NCI-H1092 treated with DMSO at 0.1 percent for 48 hours (cell line): Measurements from ENCODE around the gene PCSK6.
"Not testable (repeated sequence)": the region's sequence is repeated elsewhere in the genome, so short reads cannot be mapped to it uniquely, and the experiment has no call there.

Experiments
- DNase-seq: peaks from one replicate; lab custom pipeline; 2025; lab: John Stamatoyannopoulos, UW

Gene PCSK6

DNA sequence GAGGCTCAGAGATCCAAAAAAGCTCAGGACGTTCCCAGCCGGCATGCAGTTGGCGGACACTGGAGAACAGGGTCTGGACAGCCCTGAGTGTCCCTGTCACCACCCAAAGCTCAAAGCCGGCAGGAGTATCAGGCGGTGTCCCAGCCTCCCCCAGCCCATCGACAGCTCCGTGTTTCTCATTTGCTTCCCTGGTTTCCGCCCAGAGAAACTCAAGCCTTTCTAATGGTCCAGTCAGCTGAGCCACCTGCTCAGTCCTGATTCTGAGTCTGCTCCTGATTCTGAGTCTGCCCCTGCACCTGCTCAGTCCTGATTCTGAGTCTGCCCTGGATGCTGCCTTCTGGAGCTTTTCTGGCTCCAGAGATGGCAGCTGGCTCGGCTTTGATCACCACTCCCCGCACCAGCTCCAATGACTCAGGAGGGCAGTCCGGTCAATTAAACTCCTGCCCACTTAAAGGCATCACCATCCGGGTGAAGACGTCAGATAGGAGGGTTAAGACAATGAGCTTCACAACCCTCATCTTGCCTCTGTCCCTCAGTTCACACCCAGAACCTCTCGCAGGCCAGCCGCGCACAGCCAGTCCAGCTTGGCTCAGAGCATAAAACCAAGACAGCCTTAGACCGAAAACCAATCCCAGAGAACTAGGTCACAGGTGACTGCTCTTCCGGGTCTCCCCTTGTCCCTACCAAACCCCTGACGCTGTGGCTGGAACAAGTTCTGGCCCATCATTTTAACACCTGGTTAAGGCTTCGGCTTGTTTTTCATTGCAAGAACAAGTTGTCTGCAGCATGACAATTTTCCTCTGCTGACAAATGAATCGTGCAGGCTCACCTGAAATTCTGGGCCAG is 6.8 kb downstream of the PCSK6 start:
- no peak for DNase-seq

DNA sequence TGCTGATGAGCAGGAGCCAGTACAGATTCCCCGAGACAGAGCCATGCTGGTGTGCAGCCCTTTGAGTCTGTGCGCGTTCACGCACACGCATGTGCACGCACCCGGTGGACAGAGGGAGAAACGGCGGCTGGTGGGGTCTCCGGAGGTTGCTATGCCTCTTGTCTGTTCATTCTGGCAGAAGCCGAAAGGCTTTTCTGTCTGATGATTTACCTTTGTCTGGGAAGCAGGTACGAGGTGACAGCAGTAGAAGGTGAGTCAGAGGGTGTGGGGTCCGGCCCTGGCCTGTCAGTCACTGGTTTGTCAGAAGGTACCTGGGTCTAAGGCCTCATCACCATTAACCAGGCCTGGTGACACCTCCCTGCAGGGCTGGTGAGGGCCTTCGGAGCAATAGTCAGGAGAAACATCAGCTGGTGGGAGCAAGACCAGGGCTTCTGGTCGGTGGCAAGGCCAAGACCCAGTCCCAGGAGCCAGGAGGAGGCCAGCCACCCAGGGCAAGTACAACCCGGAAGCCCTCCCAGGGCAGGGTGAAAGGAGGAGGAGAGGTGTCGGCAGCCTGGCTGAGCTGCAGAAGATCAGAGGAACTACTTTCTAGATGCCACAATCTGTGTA is 7.5 kb downstream of the PCSK6 start:
- DNase-seq = no peak

DNA sequence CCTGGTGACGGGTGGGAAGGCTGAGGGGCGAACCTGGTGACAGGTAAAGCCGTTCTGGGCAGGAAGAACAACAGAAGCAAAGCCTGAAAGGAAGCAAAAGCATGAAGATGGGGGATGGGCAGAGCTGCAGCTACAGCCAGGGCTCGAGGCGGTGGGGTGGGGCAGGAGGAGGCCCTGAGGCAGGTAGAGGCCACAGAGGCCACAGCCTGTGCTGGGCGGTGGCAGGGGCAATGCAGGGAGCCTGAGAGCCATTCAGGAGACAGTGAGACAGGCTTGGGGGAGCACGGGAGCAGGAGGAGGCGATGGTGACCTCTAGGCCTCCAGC is 8.2 kb downstream of the PCSK6 start:
- DNase-seq = no peak

DNA sequence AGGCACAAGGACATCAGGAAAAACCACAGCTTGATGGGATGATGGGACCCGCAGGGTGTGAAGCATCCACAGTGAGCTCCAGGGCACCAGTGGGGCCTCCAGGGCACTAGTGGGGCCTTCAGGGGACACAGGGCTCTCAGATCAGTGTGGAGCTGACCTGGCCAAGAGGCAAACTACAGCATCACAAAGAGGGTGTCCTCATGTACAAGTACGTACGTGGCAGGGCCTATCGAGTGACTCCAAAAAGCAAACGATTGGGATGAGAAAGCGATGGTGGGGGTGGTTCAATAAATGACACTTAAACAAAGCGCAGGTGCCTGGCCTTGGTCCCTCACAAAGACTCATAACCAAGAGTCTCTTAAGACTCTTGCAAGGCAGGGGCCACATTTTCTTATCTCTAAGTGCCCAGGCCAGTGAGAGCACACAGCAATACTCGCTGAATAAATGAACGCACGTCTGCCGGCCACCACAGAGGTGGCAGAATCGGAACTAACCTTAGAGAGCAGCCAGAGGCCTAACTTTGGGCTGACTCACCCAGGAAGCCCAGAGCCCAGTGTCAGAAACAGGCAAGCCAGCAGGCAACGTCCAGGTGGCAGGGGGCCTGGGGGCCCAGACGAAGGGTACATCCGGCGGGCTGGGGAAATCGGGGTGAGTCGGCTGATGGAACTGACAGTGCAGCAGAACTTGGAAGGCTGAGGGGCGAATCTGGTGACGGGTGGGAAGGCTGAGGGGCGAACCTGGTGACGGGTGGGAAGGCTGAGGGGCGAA is 8.7 kb downstream of the PCSK6 start:
- DNase-seq = no peak

DNA sequence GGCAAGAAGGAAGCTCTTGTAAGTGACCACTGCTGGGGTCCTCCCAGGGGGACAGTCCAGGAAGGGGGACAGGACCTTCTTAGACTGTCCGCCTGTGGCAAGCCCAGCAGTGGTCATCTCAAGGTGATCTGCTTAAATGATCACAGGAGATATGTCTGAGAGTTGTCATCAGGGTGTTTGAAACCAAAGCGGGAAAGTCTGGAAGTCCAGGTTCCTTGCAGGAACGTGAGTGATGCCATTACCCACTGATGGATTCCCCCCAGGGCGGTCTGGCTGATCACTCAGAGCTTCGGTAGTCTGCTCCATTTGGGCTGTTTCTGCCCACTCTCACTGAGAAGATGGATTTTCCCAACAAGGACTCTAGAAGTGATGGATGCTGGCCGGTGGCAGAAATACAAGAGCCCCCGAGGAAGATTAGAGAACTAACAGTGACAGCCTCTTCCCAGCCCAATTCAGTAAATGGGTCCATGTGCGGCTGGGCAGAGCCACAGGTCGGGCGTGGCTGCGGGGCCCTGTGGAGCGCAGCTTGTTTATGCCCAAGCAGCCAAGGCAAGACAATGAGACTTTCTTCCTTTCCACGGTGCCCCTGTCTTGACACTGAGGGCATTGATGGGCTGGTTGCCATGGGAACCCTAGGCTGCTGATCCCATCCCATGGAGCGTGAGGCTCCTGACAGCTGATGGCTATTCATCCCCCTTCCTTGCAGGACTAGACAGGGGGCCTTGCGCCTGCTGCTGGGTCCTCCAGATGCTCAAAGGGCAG is 9.5 kb downstream of the PCSK6 start:
- no peak for DNase-seq

DNA sequence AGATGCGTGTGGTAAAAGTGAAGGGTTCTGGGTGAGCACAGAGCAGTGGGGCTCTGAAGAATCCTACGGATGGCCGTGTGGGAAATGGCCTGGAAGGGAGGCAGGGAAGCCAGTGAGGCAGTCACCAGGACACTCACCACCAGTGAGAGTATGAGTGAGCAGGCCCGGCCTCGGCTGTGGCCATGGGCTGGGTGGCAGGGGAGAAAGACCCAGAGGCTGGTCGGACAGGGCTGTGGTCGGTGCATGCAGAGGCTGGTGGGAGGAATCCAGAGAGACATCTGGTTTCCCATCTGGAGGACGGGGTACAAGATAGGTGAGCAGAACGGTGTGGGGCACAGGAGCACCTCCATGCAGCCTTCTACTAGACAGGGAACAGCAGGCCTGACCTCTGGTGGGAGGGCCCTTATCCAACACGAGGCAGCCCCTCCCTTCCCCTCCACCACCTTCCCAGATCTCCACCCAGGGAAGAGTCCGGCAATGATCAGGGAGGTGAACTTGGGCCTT is 10.1 kb downstream of the PCSK6 start:
- DNase-seq = no peak

DNA sequence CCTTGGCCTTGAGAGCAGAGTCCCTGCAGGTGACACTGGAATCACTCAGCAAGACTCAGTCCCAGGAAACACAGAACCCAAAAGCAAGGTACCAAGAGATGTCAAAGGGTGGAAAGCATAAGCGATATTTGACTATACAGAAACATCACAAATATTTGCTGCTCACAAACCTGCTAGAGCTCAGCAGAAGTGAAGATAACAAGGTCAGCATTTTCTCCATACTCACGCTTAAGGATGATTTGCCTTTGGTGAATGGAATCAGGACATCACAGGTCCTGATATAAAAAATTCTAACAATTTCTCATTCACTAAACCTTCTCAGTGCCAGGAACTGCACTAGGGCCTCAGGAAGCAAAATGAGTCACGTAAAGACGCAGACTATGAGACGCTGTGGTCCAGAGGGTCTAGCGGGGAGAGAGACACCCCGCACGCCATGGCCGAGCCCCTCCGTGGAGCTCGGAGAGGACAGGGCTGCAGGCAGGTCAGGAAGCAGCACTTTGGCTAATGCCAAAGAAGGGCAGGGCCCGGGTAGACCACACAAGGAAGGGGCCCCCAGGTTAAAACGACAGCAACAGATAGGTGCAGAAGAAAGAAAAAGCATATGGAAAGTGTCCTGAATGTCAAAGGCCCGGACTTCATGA is 10.7 kb downstream of the PCSK6 start:
- no peak for DNase-seq

DNA sequence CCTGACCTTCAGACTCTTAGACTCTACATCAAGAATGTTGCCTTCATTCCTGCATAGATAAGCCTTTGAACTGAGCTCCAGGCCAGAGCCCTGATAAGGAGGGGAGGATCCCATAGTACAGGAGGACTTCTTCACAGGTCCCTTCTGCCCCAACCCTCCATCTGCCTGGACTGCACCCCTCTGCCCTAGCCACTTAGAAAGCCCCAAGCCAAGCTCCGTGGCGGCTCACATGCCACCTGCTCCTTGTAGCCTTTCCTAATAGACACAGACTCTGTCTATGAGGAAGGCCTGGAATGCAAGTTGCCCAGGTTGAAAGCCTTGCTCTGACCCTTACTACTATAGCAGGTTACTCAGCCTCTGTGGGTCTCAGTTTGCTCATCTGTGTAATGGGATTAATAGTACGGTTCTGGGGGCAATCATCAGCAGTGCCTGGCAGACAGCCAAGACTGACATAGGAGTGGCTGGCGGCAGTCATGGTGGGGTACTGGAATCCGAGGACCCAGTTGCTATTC is 11.6 kb downstream of the PCSK6 start:
- DNase-seq = no peak

DNA sequence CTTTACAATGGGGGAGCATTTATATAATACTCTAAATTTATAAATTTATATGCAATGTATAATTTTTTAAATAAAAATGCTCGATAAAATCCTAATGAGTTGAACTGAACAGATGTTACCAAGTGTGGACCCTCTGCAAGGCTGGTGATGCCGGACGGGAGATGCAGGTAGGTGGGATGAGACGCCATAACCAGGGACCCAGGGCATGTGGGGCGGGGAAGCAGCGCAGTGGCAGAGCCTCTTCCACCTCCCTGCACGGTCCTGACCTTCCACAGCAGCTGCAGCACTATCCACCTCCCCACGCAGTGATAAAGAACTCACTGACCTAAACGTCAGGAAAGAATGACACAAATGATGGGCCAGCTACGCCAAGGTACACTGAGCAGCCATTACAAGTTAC is 12.8 kb downstream of the PCSK6 start:
- no peak for DNase-seq

DNA sequence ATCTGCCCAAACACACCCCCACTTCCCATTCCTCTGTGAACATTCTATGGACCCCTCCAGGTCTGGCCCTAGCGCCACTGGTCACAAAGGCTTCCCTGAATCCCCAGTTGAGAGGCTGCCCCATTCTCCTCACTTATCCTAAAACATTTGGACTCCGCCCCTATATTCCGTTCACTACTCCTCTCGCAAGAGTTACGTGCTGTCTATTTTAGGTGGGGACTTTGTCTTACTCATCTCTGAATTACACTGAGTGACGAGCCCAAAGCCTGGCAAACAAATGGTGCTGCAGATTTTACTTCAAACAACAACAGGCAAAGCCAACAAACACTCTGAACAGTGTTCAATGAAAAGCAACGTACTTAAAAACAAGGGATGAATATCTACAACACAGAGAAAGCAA is 14.5 kb downstream of the PCSK6 start:
- no peak for DNase-seq

DNA sequence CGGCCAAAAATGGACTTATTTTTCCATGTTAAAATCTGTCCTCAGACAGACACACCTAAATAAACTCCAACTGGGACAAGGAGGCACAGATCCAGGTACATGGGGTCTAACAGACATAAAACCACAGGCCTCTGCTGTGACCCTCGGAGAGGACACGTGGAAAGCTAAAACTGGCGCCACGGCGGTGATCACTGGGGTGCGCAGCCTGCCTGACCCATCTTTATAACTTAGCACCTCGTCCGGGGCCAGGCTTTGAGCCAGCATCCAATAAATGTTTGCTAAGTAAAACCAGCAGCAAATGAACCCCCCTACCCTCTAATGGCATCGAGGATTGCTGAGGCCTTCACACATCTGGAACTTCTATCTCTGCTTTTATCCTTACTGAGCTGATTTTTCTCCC is 15.3 kb downstream of the PCSK6 start:
- no peak for DNase-seq

DNA sequence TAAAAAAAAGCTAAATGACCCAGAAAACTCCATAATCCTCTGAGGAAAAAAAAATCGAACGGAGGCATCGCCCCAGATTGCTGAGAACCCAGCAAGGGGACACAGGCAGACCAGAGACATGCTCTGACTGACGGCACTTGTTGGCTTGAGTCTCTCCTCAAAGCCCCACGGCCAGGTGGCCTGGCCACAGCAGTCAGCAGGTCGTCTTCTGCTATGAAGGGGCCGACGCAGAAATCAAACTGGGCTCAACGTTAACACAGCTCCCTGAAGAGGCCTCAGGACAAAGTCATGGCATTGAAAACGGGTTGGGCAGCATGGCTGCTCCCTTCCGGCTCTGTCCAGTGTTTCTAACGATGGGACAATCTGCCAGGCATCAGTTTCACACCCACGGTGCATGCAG is 17.5 kb downstream of the PCSK6 start:
- DNase-seq = no peak

DNA sequence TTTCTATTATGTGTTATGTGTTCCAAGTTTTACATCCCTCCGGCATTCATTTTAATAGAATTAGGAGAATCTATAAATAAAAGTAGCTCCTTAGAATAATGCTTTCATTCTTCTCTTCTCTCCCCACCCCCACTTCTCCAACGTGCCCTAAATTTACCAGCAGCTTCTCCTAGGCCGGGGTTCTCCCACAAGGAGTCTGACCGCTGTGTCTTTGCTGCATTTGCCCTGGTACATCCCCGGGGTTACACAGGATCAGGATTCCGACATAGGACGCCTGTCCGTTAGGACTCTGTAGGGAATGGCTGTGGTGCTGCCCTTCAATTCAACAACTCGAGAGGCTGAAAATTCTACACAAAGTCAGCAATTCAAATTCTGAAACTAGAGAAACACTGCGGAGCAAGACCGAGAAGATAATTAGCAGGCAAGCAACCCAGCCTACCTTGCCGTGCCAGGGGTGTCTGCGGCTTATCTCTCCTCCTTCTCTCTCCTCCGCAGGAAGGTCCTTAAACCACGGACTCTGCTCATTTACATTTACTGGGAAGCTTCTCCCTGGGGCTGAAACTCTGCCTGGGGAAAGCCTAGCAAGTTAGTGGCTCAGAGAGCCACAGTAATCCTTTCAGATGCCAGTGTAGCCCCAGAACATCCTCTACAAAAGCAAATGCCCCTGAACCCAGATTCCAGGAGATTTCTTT is 18.8 kb downstream of the PCSK6 start:
- no peak for DNase-seq

DNA sequence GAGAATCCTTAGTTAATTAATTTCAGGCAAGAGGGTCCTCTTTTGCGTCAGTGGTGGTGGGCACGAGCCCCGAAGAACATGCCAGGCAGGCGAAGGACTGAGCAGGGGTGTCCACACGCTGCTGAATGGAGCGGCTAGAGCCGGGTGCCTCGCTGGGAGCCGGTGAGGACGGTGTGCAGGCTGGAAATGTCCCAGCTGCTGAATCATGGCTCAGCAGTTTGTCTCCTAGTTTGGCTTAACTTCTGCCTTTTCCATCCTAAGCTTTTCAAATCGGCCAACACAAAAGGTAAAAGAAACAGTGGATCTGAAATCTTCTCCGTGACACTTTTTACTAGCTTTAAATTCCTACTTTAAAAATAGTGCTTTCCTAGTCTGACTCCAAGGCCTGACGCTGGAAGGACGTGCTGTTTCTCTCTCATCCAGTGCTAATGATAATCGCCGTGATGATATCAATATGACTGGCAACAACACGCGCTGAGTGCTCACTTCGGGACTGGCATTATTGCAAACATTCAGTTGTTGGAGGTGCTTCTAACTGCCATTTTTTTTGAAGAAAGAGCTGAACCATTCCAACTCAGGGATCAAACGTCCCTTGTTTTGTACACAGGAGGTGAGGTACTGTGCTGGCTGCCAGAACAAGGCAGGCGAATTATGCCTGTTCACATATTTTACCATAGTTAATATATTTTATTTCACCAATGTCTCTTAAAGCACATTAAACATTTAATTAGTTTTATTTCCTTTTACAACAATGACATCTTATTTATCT is 19.8 kb downstream of the PCSK6 start:
- DNase-seq = no peak

DNA sequence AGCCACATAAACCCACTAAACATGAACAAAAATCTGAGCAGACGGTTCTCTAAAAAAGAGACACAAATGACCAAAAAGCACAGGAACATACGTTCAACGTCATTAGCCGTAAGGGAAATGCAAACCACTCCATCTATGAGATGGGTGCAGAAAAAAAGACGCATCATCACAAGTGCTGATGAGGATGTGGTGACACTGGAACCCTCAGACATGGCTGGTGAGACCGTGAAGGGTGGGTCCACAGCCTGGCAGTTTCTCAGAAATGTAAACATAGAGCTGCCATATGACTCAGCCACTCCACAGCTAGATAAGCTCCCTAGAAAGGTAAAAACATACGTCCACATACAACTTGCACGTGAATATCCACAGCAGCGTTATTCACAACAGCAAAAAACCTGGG is 23.3 kb downstream of the PCSK6 start:
- no peak for DNase-seq

DNA sequence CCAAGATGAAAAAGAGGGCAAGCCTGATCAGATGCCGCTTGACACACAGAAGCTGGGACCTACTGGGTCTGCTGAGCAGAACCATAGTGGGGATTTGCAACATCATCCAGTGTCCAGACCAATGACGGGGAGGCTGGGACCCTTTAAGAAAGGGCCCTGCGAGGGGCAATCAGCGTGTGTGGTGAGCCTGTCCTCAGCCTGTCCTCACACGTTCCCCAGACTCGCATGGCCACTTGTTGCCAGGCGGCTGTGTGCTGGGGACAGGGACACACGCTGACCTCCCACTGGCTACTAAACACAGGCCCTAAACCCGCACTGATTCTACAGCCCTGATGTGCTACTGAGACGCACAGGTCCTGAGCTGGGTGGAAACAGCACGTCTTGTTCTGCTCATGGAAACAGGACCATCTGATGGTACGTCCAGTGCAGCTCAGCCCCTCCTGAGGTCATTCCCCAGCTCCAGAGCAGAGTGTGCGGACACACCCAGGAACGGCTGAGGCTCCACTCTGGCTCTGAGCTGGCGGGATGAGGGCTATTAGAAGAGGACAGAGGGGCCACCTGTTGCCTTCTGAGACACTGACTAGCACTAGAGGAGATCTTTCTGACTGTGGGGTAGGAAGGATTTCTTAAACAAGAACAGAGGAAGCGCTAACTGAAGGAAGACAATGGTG is 24.4 kb downstream of the PCSK6 start:
- no peak for DNase-seq

DNA sequence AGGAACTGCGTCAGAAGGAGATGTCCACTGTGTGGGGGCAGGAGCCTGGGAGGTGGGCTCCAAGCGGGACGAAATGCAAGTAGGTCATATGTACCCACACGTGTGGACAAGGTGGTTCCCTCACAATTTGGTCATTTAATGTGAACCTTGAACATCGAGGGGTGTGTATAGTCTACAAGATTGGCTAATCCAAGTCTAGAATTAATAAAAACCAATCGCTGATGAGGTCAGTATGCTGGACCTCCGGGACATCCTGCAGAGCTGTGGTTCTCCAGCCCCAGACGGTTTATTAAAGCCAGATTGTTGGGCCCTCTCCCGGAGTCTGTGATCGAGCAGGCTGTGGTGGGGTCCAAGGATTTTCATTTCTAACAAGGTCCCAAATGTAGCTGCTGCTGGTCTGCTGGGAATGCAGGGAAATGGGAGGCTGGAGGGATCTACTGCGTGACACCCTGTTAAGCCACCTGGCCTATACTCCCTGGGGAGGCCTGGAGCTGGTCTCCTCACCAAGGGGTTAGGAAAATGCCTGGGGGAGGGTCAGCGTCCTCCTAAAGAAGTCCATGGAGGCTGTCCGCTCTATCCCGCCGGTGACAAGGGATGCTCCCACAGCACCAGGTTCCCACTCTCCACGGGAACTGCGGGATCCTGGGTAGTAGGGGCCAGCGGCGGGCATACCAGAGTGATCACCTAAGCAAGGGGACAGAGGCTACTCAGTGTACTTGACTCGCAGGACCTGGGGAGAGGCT is 25.1 kb downstream of the PCSK6 start:
- DNase-seq = no peak

DNA sequence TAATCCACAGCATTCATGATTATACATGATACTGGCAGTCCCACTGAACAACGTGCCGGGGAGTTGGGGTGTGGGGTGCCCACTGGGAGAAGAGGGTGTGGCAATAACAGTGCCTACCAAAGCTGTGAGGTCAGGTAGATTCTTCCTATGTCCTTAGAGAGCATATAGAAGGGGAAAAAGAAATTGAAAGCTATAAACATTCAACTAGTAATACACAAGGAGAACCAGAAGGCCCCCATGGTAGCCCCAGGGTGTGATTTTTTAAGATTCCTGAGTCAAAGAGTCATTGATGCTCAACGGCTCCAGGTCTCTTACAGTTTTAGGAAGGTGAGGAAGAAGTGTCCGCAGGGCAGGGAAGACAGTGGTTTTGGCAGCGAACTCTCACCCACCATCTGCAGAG is 25.8 kb downstream of the PCSK6 start:
- not testable (repeated sequence) for DNase-seq

DNA sequence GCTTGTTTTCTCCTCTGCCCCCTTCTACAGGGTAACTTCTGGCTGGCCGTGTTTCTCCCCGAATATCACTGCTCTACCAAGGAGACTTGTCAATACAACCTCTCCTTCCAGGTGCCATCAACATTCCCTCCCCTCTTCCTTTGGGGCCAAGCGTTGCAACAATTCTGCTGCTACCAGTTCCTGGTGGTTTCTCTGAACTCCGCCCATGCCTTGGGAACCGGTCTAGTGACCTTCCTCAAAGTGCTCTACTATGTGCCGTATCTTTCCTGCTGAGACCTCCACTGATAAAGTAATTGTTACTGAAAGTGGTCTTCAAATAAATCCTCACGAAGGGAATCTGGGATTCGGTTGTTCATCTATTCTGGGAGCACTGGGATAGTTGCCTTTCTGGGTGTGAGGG is 26.2 kb downstream of the PCSK6 start:
- DNase-seq = no peak
